ENCODE data around the gene PTPN9.

DNA sequence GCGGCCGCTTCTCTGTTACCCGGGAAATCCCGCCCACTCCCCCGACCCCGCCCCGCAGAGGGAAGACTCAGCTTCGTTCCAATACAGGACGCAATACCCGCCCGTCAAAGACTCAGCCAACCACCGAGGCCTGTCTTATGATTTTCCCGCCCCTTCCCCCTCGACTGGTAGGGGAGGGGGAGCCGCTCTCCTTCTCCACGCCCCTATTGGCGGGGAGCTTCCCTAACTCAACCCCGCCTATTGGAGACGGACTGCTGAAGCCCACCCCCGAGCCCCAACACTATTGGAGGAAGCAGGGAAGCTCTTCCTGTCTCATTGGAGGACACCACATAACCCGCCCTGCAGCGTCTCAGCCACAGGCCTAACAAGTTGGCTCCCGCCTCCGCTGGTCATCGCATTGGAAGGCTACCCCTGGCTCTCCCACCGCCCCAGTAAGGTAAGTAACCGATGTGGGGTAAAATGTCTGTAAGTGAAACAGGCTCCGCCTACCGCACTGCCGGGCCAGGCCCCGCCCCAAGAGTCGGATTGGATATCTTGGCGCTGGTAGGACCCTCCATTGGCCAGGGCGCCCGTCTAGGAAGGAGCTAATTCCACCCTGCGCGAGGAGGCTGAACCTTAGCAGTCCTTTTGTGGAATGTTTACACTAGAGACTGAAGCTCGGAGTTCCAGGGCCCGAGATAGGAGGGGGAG is 127.3 kb downstream of the PTPN9 start, which contains the start of gene SIN3A:
- TF ChIP-seq EZH2 (optimal IDR thresholded peaks at IDR 0.05; ENCODE audit: low read depth, low read length), result no peak
- TF ChIP-seq, protein P1, sequence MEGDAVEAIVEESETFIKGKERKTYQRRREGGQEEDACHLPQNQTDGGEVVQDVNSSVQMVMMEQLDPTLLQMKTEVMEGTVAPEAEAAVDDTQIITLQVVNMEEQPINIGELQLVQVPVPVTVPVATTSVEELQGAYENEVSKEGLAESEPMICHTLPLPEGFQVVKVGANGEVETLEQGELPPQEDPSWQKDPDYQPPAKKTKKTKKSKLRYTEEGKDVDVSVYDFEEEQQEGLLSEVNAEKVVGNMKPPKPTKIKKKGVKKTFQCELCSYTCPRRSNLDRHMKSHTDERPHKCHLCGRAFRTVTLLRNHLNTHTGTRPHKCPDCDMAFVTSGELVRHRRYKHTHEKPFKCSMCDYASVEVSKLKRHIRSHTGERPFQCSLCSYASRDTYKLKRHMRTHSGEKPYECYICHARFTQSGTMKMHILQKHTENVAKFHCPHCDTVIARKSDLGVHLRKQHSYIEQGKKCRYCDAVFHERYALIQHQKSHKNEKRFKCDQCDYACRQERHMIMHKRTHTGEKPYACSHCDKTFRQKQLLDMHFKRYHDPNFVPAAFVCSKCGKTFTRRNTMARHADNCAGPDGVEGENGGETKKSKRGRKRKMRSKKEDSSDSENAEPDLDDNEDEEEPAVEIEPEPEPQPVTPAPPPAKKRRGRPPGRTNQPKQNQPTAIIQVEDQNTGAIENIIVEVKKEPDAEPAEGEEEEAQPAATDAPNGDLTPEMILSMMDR (IDR thresholded peaks at IDR 0.05; ENCODE audit: low read length), result no peak

Measured in MM.1S (cell line).